SU-DHL-6 (cell line): ENCODE data around the gene CUX1.

Experiments
- EZH2phosphoT487 ChIP-seq: fragments of 200-600 bp; sonication (generic), shearing (Covaris generic); conservative IDR thresholded peaks from 2 replicates; pipeline ENCODE4 v1.6.1; 2018; ENCODE audit warnings: mild to moderate bottlenecking, antibody characterized with exemption, low read length, moderate library complexity, mixed read lengths
- TF ChIP-seq, protein P1 (sequence below): fragments of 200-600 bp; sonication (generic); IDR thresholded peaks from one replicate; pipeline ENCODE4 v1.5.1; 2017; ENCODE audit warnings: antibody characterized with exemption, mild to moderate bottlenecking, low read length, moderate library complexity; ENCODE audit not compliant: insufficient read depth, poor library complexity, severe bottlenecking

DNA sequence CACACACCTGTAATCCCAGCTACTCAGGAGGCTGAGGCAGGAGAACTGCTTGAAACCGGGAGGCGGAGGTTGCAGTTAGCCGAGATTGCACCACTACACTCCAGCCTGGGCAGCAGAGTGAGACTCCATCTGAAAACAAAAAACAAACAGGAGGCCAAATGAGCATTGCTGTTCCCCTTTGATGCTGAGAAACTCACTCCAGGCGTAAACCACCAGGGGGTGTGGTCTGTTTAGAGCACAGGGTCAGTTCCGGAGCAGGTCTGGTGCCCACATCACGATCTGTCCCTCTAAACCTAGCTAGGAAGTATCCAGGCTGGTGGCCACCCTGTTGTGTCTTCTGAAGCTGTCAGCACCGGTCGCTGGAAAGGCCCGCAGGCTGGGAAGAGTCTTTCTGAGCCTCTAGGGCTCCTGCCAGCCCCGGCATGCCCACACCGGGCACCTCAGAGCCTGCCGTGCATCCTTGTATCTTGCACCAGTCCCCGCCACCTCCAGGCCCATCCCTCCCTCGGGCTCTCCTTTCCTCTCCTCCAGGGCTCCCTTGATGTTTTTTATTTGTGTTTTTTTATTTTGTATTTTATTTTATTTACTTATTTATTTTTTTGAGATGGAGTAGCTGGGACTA is 402.9 kb downstream of the CUX1 start:
- TF ChIP-seq, protein P1, sequence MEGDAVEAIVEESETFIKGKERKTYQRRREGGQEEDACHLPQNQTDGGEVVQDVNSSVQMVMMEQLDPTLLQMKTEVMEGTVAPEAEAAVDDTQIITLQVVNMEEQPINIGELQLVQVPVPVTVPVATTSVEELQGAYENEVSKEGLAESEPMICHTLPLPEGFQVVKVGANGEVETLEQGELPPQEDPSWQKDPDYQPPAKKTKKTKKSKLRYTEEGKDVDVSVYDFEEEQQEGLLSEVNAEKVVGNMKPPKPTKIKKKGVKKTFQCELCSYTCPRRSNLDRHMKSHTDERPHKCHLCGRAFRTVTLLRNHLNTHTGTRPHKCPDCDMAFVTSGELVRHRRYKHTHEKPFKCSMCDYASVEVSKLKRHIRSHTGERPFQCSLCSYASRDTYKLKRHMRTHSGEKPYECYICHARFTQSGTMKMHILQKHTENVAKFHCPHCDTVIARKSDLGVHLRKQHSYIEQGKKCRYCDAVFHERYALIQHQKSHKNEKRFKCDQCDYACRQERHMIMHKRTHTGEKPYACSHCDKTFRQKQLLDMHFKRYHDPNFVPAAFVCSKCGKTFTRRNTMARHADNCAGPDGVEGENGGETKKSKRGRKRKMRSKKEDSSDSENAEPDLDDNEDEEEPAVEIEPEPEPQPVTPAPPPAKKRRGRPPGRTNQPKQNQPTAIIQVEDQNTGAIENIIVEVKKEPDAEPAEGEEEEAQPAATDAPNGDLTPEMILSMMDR, result no peak
- no peak for TF ChIP-seq EZH2phosphoT487
